LNCAP (cell line): ENCODE measurements around the gene NCOR2.

Source experiments
- CTCF ChIP-seq: fragments of 450-650 bp; IDR thresholded peaks from 2 replicates; pipeline ENCODE4 v1.5.1; 2017; ENCODE audit warnings: mild to moderate bottlenecking

NCOR2 gene

GRCh38 chr12:124560146-124560890 is 7.1 kb downstream of the NCOR2 start:
- TF ChIP-seq CTCF: no peak

GRCh38 chr12:124559182-124560017 is 8.0 kb downstream of the NCOR2 start:
- no peak for TF ChIP-seq CTCF

- no peak for TF ChIP-seq CTCF
These were observed 9.1 kb downstream of the NCOR2 start for GRCh38 chr12:124558313-124558712.

GRCh38 chr12:124557518-124558223 is 9.7 kb downstream of the NCOR2 start:
- TF ChIP-seq CTCF: no peak

- no peak for TF ChIP-seq CTCF
These were observed 10.4 kb downstream of the NCOR2 start for GRCh38 chr12:124556896-124557501.

- no peak for TF ChIP-seq CTCF
These were observed 11.3 kb downstream of the NCOR2 start for GRCh38 chr12:124556074-124556466.
